NCI-H1417 (cell line): ENCODE data around the gene MCCD1.
"Not testable (repeated sequence)": the region's sequence is repeated elsewhere in the genome, so short reads cannot be mapped to it uniquely, and the experiment has no call there.

Source experiments
- DNase-seq, 3 experiments: peaks; one replicate each; lab custom pipeline; 2025; lab: John Stamatoyannopoulos, UW

Gene MCCD1, protein sequence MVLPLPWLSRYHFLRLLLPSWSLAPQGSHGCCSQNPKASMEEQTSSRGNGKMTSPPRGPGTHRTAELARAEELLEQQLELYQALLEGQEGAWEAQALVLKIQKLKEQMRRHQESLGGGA

DNA sequence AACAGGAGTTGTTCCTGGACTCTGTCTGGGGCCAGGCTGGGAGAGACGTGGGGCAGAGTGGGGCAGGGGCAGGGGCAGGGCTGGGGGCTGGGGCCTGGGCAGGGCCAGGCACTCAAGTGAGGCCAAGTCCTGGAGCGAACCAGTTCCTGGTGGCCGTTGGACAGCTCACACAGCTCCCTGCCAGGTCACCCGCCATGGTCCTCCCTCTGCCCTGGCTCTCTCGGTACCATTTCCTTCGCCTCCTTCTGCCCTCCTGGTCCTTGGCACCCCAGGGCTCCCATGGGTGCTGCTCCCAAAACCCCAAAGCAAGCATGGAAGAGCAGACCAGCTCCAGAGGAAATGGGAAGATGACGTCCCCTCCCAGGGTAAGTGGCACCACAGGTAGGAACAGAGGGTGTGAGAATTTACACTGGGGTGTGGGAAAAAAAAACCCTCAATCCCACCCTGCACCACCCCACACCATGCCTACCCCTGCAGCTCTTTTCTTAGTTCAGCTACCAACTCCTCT lies at the start of gene MCCD1:
MCCD1 (plus strand) TSS at position 142 of the 508 bp plus-strand sequence; CDS start at position 195, 53 bp downstream.
- DNase-seq = no peak

DNA sequence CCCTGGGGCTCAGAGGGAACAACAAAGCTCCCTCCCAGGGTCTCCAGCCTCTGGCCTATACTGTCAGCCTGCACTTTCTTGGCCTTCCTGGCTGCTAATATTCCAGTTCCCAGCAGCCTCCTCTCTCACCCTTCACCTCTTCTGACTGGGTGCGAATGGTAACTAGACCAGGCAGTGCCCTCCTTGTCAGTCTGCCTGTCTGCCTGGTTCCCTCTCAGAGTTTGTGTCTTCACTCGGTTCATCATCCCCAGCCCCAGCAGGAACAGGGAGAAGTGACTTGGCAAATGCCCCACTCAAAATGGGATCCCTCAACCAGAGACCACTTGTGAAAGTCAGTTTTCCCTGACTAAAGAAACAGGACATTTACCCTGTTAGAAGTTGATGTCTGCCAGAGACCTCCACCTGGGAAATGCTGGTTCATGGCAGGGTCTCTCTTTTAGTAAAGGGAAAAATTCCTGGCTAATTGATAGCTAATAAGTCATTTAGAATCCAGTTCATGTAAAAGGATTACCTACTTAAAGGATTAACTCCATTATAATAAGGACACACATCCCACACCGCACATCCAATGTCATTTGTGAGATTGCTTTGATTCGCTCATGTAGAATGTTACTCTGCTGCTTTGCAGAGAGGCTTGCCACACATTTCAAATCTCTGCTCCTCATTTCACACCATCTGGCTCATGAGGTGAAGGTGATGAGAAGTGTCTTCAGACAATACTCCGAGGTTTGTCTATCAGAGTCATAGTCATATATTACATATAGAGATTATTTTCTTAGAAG lies 49.4 kb upstream of the MCCD1 start:
- DNase-seq = no peak

DNA sequence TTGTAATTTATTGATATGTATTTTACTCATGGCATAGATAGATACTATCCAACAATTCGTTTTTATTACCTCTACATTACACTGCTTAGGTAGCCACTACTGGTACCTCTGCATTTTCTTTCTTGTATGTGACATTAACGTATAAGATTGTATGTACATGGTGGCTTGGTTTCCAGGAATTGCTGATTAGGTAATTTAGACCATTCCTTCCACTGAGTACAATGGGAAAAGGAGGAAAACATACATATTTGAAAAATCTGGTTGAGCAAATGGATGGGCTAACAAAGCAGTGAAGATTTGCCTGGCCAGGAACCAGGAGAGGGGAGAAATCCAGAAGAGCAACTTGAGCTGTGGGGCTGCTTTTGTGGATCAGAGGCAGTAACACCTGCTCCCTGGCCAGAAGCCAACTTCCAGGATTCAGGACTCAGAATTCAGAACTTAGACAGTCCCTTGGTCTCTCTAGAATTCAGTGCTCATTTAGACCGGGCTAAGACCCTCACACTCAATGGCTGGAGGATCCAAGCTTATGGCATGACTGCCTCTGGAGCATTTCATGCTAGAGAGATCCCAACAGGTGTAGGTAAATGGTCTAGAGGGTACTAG lies 48.7 kb upstream of the MCCD1 start:
- peak; percentile 1 to 20 (median 14) for DNase-seq

DNA sequence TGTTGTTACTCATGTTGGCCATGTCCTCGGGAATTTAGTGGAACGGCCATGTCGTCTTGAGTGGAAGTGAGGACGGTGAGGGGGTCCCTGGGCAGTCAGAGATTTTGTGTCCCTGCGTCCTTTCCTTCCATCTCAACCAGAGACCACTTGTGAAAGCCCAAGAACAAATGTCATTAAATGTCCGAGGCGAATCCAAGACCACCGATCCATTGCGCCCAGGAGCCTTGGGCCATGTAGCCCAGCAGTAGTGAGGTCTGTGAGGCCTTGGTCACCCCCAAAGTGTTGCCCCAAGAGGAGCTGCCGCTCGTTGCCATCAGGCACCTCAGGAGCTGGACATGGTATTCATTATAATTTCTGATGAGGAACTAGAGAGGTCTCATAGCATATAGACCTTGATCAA lies 48.2 kb upstream of the MCCD1 start:
- no peak for DNase-seq

DNA sequence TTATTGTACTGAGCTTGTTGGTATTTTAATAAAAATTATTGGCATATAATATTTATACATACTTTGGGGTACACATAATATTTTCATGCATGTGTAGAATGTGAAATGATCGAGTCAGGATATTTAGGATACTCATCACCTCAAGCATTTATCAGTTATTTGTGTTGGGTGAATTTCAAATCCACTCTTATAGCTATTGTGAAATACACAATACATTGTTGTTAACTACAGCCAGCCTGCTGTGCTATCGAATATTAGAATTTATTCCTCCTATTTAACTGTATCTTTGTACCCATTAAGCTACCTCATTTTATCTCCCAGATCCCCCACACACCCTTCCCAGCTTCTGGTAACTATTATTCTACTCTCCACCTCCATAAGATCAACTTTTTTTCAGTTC lies 45.4 kb upstream of the MCCD1 start:
- no peak for DNase-seq

- no peak for DNase-seq
Measured at GRCh38 chr6:31485055-31485454, 43.7 kb upstream of the MCCD1 start.

- not testable (repeated sequence) for DNase-seq
Measured at GRCh38 chr6:31486065-31486837, 42.5 kb upstream of the MCCD1 start.

DNA sequence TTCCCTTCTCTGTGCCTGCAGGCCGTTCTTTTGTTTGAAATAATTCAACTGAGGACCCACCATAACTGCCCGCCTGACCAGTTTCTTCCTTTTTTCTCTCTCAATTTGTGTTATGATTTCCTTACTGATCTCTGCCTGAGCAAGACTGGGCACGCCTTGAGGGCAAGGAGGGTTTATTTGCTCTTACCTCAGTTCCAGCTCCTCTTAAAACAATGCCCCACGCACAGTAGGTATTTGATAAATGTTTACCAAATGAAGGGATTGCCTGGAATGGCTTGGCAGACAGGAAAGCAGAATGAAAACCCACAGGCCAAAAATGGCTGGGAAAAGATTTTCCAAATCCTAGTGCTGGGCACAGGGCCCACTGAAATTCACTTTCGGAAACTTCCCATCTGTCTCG lies 41.1 kb upstream of the MCCD1 start:
- peak in 1 of 3 experiments; percentile 4 for DNase-seq

- DNase-seq = no peak
Measured at GRCh38 chr6:31489086-31489485, 39.7 kb upstream of the MCCD1 start.

GRCh38 chr6:31490115-31490873 lies 38.5 kb upstream of the MCCD1 start:
- no peak for DNase-seq

- not testable (repeated sequence) for DNase-seq
Measured at GRCh38 chr6:31493550-31493874, 35.2 kb upstream of the MCCD1 start.

GRCh38 chr6:31493875-31494694 lies 34.7 kb upstream of the MCCD1 start:
- peak; percentile 34 to 76 (median 61) for DNase-seq

GRCh38 chr6:31495580-31495979 lies 33.2 kb upstream of the MCCD1 start:
- DNase-seq = no peak

DNA sequence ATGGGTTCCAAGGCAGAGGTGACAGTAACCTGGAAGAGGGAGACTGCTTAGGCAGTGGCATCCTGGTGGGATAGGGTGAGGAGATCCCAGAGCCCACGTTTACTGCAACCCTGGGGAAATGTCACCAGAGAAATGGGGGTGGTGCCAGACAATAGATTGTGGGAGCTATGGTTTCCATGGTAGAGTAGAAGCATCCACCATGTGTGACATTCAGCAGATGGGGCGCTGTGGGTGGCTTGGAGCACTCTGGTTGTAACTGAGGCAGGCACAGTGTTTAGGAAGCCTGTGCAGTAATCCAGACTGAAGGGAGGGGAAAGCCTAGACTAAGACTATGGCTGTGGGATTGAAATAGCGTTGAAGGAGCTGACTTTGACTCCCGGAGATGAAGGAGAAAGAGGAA lies 31.9 kb upstream of the MCCD1 start:
- DNase-seq = not testable (repeated sequence)

DNA sequence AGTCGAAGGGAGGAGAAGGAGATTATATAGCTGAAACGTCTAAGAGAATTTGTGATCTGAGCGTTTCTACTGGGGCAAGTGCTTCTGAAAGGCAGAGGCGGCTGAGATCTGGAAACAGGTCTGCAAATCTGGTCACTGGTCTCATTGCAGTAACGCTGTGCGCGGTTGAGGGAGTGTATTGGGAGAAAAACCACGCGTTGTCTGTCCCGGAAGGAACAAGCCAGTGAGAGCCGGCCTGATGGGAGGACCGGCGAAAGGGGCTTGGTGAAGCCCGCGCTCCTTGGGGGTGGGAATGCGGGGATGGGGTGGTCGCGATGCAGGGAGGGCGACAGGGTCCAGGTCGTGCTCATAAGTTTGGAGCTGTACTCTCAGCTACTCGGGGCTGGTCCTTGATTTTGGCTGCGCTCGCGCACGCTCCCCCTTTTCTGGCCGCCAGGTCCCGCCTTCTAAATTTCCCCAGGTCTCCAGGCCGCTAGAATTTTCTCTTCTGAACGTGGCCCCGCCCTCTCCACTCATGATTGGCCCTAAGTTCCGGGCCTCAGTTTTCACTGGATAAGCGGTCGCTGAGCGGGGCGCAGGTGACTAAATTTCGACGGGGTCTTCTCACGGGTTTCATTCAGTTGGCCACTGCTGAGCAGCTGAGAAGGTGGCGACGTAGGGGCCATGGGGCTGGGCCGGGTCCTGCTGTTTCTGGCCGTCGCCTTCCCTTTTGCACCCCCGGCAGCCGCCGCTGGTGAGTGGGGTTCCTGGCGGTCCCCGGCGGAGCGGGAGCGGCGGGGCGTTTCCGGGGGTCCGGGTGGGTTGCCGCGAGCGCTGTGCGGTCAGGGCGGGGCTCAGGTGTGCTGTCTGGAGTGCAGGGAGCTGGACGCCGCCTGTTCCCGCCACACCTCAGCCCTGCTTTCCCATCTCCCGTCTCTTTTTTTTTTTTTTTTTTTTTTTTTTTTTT lies 31.0 kb upstream of the MCCD1 start, which contains the start of gene MICB:
MICB (plus strand) TSS at position 615 of the 946 bp plus-strand sequence; CDS start at position 664, 49 bp downstream.
- DNase-seq = peak in 2 of 3 experiments; percentile 56 to 73

DNA sequence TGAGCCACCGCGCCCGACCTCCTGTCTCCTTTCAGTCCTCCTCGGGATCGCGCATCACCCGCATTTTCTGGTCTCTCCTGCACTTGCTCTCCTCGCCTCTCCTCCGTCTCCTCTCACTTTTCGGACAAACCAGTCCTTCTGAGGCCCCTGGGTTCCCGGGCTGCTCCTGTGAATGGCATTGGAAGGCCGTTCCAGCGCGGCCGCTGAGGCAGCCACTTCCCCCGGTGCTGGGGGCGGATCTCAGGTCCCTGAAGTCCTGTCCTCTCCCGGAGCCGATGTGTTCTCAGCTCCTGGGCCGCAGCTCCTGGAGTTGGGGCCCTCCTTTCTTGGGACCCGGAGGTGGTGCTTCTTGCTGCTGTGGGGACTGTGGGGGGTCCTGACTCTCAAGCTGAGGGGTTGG lies 30.0 kb upstream of the MCCD1 start:
- DNase-seq = peak in 1 of 3 experiments; percentile 4

DNA sequence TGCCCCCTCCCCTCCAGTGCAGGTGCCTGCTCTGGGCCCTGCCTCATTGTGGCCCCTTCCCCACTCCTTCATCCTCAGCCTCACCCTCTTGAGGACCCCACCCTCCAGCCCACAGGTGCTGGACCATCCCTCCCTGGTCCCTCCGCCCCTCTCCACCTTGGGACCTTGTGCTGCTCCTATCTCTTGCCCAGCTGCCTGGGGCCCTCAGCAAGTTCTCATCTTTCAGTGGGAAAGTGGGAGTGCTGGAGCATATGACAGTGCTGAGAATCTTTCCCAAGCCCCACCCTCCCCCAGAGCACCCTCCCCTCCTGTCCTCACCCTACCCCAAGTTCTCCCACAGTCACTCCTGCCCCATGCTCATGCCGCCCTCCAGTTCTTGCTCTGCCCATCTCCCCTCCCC lies 29.1 kb upstream of the MCCD1 start:
- not testable (repeated sequence) for DNase-seq

- DNase-seq = no peak
Measured at GRCh38 chr6:31502586-31502985, 26.2 kb upstream of the MCCD1 start.

DNA sequence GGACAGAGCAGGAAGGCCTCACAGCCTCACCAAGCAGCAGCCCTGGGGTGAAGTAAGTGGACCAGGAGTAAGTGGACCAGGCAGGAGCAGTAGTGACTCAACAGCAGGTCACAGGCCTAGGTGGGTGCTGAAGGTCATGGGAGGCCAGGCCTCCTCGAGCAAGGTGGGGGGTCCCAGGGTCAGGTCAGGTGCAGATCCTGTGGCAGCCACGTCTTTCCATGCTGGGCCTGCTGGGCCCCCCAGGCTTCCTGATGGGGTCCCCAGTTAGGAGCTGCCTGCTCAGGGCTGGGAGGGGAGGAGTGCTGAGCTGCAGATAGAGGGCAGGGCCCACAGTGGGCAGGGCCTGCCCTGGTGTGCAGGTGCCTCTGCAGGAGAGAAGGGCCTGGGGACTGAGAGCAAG lies 19.7 kb upstream of the MCCD1 start:
- DNase-seq = not testable (repeated sequence)
